Measurements from ENCODE around the gene SND1.

The SND1 gene

DNA sequence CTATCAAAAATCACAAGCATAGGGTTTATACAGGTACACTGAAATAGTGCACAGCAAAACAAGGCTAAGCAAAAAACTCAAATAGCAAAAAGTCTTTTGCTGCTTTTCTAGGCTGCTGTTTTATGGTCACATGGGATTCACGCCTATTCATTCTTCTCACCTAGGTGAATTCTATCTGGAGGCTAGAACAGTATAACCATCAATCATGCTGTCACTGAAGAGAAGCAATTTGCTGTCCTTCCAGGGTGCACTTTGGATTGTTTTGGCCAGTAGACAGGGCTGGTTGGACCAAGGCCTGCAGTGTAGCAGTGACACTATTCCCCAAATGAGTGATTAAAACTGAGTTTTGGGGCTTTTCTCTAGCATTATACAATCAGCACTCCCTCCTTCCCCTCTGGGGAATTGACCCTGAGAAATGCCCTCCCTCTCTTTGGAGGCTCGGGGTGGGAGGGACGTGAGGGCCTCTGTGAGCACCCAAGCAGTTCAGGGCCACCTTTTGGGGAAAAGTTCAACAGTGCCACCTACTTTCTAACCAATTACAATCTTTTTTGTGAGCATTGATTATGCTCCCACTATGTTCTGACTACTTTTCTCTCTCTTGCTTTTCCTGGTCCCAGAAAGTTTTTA, 16.2 kb upstream of the SND1 start:
- DNase-seq (ENCODE audit: low spot score) = no peak
- Histone ChIP-seq H3K4me3 (no peak overlapping the region), H3K27ac (no peak overlapping the region)
- TF ChIP-seq, protein P1, sequence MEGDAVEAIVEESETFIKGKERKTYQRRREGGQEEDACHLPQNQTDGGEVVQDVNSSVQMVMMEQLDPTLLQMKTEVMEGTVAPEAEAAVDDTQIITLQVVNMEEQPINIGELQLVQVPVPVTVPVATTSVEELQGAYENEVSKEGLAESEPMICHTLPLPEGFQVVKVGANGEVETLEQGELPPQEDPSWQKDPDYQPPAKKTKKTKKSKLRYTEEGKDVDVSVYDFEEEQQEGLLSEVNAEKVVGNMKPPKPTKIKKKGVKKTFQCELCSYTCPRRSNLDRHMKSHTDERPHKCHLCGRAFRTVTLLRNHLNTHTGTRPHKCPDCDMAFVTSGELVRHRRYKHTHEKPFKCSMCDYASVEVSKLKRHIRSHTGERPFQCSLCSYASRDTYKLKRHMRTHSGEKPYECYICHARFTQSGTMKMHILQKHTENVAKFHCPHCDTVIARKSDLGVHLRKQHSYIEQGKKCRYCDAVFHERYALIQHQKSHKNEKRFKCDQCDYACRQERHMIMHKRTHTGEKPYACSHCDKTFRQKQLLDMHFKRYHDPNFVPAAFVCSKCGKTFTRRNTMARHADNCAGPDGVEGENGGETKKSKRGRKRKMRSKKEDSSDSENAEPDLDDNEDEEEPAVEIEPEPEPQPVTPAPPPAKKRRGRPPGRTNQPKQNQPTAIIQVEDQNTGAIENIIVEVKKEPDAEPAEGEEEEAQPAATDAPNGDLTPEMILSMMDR (IDR thresholded peaks at IDR 0.05) = no peak

DNA sequence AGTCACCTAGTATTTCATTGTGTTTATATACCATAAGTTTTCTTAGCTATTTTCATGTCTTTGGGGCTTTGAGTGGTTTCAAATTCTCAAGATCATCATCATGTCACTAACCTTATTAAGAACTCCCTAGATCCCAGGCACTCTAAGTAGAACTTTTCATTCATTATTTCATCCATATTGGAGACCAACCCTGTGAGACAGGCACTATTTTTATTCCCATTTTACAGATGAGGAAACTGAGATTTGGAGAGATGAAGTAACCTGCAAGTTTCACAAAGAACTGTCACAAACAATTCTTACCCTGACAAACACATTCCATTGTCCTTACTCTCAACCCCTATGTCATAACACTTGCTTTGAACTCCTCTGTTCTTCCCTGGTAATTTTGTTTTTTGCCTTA, 13.8 kb upstream of the SND1 start:
- DNase-seq (ENCODE audit: low spot score) = no peak
- Histone ChIP-seq H3K4me3 (no peak overlapping the region), H3K27ac (no peak overlapping the region)
- TF ChIP-seq, protein P1 (IDR thresholded peaks at IDR 0.05) = no peak

DNA sequence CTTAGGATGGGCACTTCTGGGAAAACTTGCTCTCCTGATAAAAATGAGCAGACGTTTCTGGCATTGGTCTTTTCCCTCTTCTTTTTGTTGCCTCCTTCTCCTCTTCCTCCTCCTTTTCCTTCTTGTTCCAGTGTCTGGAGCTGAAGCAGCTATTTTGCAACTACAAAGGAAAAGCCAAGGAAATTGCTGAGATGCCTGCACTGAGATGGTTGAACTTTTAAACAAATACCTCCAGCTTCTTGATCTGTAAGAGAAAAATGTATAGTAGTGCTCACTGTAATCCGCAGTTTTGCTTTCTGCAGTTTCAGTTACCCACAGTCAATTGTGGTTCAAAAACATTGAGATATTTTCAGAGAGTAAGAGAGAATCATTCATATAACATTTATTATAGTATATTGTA, 7.5 kb upstream of the SND1 start:
- TF ChIP-seq, protein P1 (IDR thresholded peaks at IDR 0.05) = no peak
- H3K4me3 ChIP-seq = no peak overlapping the region
- DNase-seq (ENCODE audit: low spot score) = no peak
- no peak overlapping the region for H3K27ac ChIP-seq

DNA sequence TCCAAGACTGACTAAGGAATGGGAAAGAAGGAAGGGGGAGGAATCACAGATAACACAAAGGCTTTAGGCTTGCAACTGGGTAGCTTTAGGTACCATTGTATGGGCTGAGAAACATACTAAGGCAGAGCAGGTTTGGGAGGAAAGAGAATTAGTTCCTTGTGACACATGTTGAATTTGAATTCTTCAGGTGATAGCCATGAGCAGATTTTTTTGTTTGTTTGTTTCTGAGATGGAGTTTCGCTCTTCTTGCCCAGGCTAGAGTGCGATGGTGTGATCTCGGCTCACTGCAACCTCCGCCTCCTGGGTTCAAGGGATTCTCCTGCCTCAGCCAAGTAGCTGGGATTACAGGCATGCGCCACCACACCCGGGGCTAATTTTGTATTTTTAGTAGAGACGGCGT, 4.4 kb upstream of the SND1 start:
- DNase-seq (ENCODE audit: low spot score) = no peak
- TF ChIP-seq, protein P1 (IDR thresholded peaks at IDR 0.05) = no peak
- Histone ChIP-seq H3K27ac (no peak overlapping the region), H3K4me3 (no peak overlapping the region)

DNA sequence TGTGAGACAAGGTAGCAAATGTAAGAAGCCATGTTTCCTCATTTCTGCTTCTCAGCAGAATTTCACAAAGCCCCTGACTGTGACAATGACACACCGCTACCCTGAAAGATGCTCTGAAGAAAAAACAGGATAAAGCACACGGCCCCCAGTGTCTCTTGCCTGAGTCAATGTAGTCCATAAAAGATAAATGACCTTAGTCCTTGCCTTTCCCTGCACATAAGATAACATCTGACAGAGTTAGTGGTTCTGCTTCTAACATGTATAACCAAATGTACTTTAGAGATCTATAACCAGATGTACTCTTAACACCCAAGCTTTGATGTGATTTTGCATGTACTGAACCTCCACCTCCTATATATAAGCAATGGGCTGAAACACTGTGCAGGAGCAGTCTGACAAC, 3.0 kb upstream of the SND1 start:
- DNase-seq (ENCODE audit: low spot score) = no peak
- no peak overlapping the region for H3K27ac ChIP-seq
- H3K4me3 ChIP-seq = no peak overlapping the region
- TF ChIP-seq, protein P1 (IDR thresholded peaks at IDR 0.05) = no peak

DNA sequence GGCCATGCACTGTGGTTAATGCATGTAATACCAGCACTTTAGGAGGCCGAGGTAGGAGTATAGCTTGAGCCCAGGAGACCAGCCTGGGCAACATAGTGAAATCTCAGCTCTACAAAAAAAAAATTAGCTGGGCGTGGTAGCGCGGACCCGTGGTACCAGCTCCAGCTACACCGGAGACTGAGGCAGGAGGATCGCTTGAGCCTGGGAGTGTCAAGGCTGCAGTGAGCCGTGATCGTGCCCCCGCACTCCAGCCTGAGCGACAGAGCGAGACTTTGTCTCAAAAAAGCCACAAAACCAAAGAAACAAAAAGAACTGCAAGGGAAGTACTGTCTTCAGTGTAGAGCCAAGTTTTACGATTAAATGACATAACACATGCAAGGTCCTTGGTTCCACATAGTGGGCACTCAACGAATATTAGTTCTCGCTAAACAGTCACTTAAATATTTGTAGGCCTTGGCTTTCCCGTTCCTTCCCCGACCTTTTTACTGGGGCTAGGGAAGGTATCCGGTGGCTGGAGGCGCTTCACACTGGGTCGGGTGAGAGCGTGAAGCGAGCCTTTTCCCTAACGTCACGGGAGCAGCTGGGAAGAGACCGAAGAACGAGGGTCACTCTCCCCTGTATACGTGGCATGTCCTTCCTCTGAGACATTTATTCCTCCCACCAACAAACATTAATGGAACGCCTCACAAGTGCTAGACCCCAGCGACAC, 993 bp upstream of the SND1 start:
- DNase-seq (ENCODE audit: low spot score) = no peak
- Histone ChIP-seq H3K27ac (peak overlapping the region; percentile 96), H3K4me3 (peak overlapping the region; percentile 89)
- TF ChIP-seq, protein P1 (IDR thresholded peaks at IDR 0.05) = no peak
